Thyroid gland (tissue), 4 donors: Measurements from ENCODE around the gene FAM237A. TPM values are rescaled to one million over a fixed set of nuclear protein-coding genes. Genes with fewer than 3 reads are reported as not detected.

Source experiments
- DNase-seq, 2 donors: peaks; one replicate each; pipeline ENCODE4 v3.0.0-alpha.2; 2019
- H3K27ac ChIP-seq, 3 donors: fragments of 200-600 bp; sonication (generic); 1 replicate in 2 of 3; 2 replicates in 1 of 3; pipeline ENCODE4 v1.5.1; 2016 to 2019; ENCODE audit warnings: mild to moderate bottlenecking in 1 of 3, moderate library complexity in 1 of 3
- H3K27me3 ChIP-seq: fragments of 200-600 bp; sonication (generic); one replicate; pipeline ENCODE4 v1.5.1; 2019
- H3K36me3 ChIP-seq, 2 donors: fragments of 200-600 bp; sonication (generic); one replicate each; pipeline ENCODE4 v1.5.1; 2016 to 2019
- H3K4me1 ChIP-seq, 2 donors: fragments of 200-600 bp; sonication (generic); one replicate each; pipeline ENCODE4 v1.5.1; 2017 to 2019
- H3K4me3 ChIP-seq, 3 donors: fragments of 200-600 bp; sonication (generic); replicated peaks in 1 of 3; 1 replicate in 2 of 3; 2 replicates in 1 of 3; pipeline ENCODE4 v1.5.1; 2016; ENCODE audit warnings: mild to moderate bottlenecking in 1 of 3
- H3K9me3 ChIP-seq: fragments of 200-600 bp; sonication (generic); one replicate; pipeline ENCODE4 v1.5.1; 2017
- POLR2A ChIP-seq, 2 donors: fragments of 450-650 bp; IDR thresholded peaks; one replicate each; pipeline ENCODE4 v1.6.1; 2017; ENCODE audit warnings: antibody characterized with exemption in 2 of 2, mild to moderate bottlenecking in 2 of 2, moderate library complexity in 1 of 2
- WGBS, 2 donors: methylation state at CpG; one replicate each; pipeline ENCODE4 v1.1.5; 2017; 5-methylcytosine and 5-hydroxymethylcytosine counted together
- intact Hi-C: fragments of 100-400 bp; cut with DNase I; formaldehyde crosslinking; loops from one replicate; pipeline ENCODE4 v1.15.1; 2023
- total RNA-seq, 4 donors: library from RNA; depleted of rRNA; stranded (reverse); fragments of >200 nt; gene quantifications; one replicate each; pipeline ENCODE4 v1.2.3, GENCODE V29; 2016
- TF ChIP-seq, protein P1 (sequence below), 6 experiments: fragments of 200-600 bp in 3 of 6; fragments of 450-650 bp in 3 of 6; sonication (generic) in 3 of 6; IDR thresholded peaks; one replicate each; pipeline ENCODE4 v1.5.1; 2016 to 2019; ENCODE audit warnings: antibody characterized with exemption in 6 of 6, mild to moderate bottlenecking in 2 of 6, inconsistent platforms in 1 of 6, moderate library complexity in 1 of 6

Gene FAM237A
- total RNA-seq, 4 donors from 2014 or later = not detected

DNA sequence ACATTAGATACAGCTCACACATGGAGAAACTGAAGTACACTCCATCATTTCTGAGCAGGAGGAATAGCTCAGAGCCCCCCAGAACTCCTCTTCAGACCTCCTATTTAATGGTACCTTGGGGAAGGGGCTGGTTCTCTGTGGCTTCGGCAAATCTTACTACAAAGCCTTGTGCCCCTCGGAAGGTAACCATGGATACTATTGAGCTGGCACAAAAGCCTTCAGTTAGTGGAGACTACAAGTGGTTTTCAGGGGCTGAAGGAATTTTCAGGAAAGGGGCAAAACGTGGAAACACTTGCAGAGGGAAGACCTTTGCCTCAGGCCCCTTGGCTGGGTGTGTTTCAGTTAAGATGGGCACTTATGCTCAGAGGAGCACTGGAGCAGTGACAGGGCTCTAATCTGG lies 1.1 kb upstream of the FAM237A start:
- intact Hi-C loops = no loop called here
- Histone ChIP-seq H3K27ac (no peak overlapping the region), H3K36me3 (no peaks in the 10 kb centered on the region), H3K4me1 (no peaks in the 10 kb centered on the region), H3K27me3 (no peaks in the 10 kb centered on the region), H3K9me3 (no peaks in the 10 kb centered on the region), H3K4me3 (no peak overlapping the region)
- no peak for DNase-seq
- no peak for TF ChIP-seq POLR2A (IDR thresholded peaks at IDR 0.05)
- TF ChIP-seq, protein P1, sequence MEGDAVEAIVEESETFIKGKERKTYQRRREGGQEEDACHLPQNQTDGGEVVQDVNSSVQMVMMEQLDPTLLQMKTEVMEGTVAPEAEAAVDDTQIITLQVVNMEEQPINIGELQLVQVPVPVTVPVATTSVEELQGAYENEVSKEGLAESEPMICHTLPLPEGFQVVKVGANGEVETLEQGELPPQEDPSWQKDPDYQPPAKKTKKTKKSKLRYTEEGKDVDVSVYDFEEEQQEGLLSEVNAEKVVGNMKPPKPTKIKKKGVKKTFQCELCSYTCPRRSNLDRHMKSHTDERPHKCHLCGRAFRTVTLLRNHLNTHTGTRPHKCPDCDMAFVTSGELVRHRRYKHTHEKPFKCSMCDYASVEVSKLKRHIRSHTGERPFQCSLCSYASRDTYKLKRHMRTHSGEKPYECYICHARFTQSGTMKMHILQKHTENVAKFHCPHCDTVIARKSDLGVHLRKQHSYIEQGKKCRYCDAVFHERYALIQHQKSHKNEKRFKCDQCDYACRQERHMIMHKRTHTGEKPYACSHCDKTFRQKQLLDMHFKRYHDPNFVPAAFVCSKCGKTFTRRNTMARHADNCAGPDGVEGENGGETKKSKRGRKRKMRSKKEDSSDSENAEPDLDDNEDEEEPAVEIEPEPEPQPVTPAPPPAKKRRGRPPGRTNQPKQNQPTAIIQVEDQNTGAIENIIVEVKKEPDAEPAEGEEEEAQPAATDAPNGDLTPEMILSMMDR (IDR thresholded peaks at IDR 0.05) = no peak
- 24 to 30% methylated on average over 3 of the region's 3 CpGs for whole genome bisulfite sequencing, 2 donors

GRCh38 chr2:206647985-206648384 lies 5.7 kb downstream of the FAM237A start:
- H3K27ac ChIP-seq = no peak overlapping the region
- no peaks in the 10 kb centered on the region for H3K27me3 ChIP-seq
- WGBS, 2 donors = 72 to 79% methylated on average over 1 of the region's 1 CpG
- no peaks in the 10 kb centered on the region for H3K4me1 ChIP-seq
- no peak overlapping the region for H3K4me3 ChIP-seq
- TF ChIP-seq POLR2A (IDR thresholded peaks at IDR 0.05) = no peak
- TF ChIP-seq, protein P1 (IDR thresholded peaks at IDR 0.05) = no peak
- intact Hi-C loops = no loop called here
- H3K36me3 ChIP-seq = no peaks in the 10 kb centered on the region
- H3K9me3 ChIP-seq = no peaks in the 10 kb centered on the region
- no peak for DNase-seq

- H3K27ac ChIP-seq = no peak overlapping the region
- TF ChIP-seq POLR2A (IDR thresholded peaks at IDR 0.05) = no peak
- TF ChIP-seq, protein P1 (IDR thresholded peaks at IDR 0.05) = no peak
- no peaks in the 10 kb centered on the region for H3K36me3 ChIP-seq
- no peak for DNase-seq
- intact Hi-C loops = no loop called here
- no peaks in the 10 kb centered on the region for H3K4me1 ChIP-seq
- no peaks in the 10 kb centered on the region for H3K27me3 ChIP-seq
- WGBS, 2 donors = 83 to 100% methylated on average over 1 of the region's 1 CpG
- H3K9me3 ChIP-seq = no peaks in the 10 kb centered on the region
- H3K4me3 ChIP-seq = no peak overlapping the region
These were observed 14.8 kb downstream of the FAM237A start for GRCh38 chr2:206657087-206657486.

DNA sequence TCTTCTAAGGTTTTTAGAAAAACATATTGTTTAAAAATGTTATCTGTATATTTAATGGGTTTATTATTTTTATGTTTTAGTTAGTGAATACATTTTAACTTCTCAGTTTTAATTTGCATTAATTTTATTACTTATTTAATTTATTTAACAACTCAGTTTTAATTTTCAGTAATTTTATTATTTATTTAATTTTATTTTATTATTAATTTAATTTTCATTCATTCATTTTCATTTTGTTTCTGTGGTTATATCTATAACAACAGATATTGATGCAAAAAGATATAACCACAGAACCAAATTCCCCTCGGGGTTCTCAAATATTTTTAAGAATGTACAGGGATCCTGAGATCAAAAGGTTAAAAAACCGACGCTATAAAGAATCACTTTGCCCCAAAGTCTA lies 23.0 kb downstream of the FAM237A start:
- no peak for DNase-seq
- H3K27me3 ChIP-seq = no peaks in the 10 kb centered on the region
- H3K27ac ChIP-seq = no peak overlapping the region
- intact Hi-C loops = no loop called here
- no peaks in the 10 kb centered on the region for H3K4me1 ChIP-seq
- H3K36me3 ChIP-seq = no peaks in the 10 kb centered on the region
- 86 to 90% methylated on average over 3 of the region's 3 CpGs for WGBS, 2 donors
- no peaks in the 10 kb centered on the region for H3K9me3 ChIP-seq
- H3K4me3 ChIP-seq = no peak overlapping the region
- TF ChIP-seq, protein P1 (IDR thresholded peaks at IDR 0.05) = no peak

- 78 to 81% methylated on average over 7 of the region's 7 CpGs for WGBS, 2 donors
- Histone ChIP-seq H3K4me3 (no peak overlapping the region), H3K27ac (no peak overlapping the region), H3K9me3 (no peaks in the 10 kb centered on the region), H3K27me3 (no peaks in the 10 kb centered on the region), H3K36me3 (no peaks in the 10 kb centered on the region), H3K4me1 (no peaks in the 10 kb centered on the region)
- intact Hi-C loops = no loop called here
- no peak for DNase-seq
- no peak for TF ChIP-seq POLR2A (IDR thresholded peaks at IDR 0.05)
- TF ChIP-seq, protein P1 (IDR thresholded peaks at IDR 0.05) = no peak
These were observed 28.4 kb downstream of the FAM237A start for GRCh38 chr2:206670531-206671319.
